K562 treated with DMSO at 1 percent for 12 hours (cell line): ENCODE data around the gene SARS1. TPM values are rescaled to one million over a fixed set of nuclear protein-coding genes. Genes with fewer than 3 reads are reported as not detected.

Experiments used
- total RNA-seq: library from RNA; unstranded; fragments of 300-600 nt; gene quantifications from 2 replicates; pipeline ENCODE4 v1.2.3, GENCODE V29; 2022; ENCODE audit not compliant: insufficient read depth

Gene SARS1
- 556 and 670 TPM in 2 replicates for total RNA-seq

GRCh38 chr1:109213824-109214693 lies at the start of gene SARS1:
SARS1 (plus strand) TSS chr1:109213918; CDS start chr1:109213993, 75 bp downstream.

GRCh38 chr1:109248797-109249629 lies 35.3 kb downstream of the SARS1 start, which contains the start of gene CELSR2:
CELSR2 (plus strand) TSS chr1:109249539; CDS start chr1:109250080, 541 bp downstream.

GRCh38 chr1:109282952-109283747 lies 69.4 kb downstream of the SARS1 start, which contains the start of gene PSRC1:
PSRC1 (minus strand) TSS chr1:109283145.

Other genes with a start within 250 kb of the SARS1 start
- gene WDR47, start 171.8 kb upstream of the SARS1 start, total RNA-seq = 4.4 and 13.7 TPM in 2 replicates
- 29.6 and 54.9 TPM in 2 replicates for gene TAF13, start 137.9 kb upstream of the SARS1 start, total RNA-seq
- gene TMEM167B, start 123.2 kb upstream of the SARS1 start, total RNA-seq = 8.6 and 25.4 TPM in 2 replicates
- 0.13 and 0.19 TPM in 2 replicates for gene ELAPOR1, start 99.8 kb upstream of the SARS1 start, total RNA-seq
- gene CELSR2, start 35.6 kb downstream of the SARS1 start, total RNA-seq = 4.5 and 24.3 TPM in 2 replicates
- gene PSRC1, start 69.2 kb downstream of the SARS1 start, total RNA-seq = 55.5 and 66.6 TPM in 2 replicates
- not detected in 2 replicates for gene MYBPHL, start 93.1 kb downstream of the SARS1 start, total RNA-seq
- 25.4 and 88.2 TPM in 2 replicates for gene SORT1, start 184.0 kb downstream of the SARS1 start, total RNA-seq
- 117 and 150 TPM in 2 replicates for gene PSMA5, start 212.5 kb downstream of the SARS1 start, total RNA-seq